Fibroblast of villous mesenchyme (primary cell): Measurements from ENCODE around the gene NFATC2. TPM values are rescaled to one million over a fixed set of nuclear protein-coding genes. Genes with fewer than 3 reads are reported as not detected.

ENCODE experiments used
- DNase-seq: peaks from one replicate; pipeline ENCODE4 v3.0.0-alpha.2; 2010; ENCODE audit warnings: low read depth
- H3K4me3 ChIP-seq: 2 replicates; pipeline ENCODE4 v1.5.1; 2011; ENCODE audit warnings: low read depth, mild to moderate bottlenecking, low read length
- total RNA-seq: library from RNA; depleted of rRNA; stranded (reverse); fragments of >200 nt; gene quantifications from 2 replicates; pipeline ENCODE4 v1.2.3, GENCODE V29; 2012
- TF ChIP-seq, protein P1 (sequence below): IDR thresholded peaks from 2 replicates; pipeline ENCODE4 v1.5.1; 2012; ENCODE audit warnings: low read depth, mild to moderate bottlenecking, low read length; ENCODE audit not compliant: insufficient read depth

Gene NFATC2
- total RNA-seq, 1 donor = under 0.01 TPM

DNA sequence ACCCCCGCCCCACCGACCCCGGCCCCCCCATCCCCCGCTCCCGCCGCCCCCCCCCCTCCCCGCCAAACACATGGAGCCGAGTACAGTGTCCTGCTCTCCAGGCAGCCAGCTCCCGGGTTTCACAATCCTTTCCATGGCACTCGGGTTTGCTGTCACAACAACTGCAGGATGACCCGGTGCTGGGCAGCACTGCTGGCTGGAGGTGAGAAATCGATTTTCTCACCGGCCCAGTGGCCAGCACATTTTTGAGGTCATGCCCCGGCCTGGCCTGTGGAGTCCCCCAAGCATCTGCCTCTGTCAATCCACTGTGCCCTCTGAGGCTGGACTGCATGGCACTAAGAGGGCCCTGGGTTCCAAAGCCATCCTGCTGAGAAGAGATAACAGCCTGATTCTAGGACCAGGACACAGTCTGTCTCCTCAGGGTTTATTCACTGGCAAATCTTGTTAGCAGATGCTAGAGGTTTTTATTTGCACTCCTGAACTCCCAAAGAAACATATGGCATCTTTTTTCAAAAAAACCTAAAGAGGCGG, 129.5 kb downstream of the NFATC2 start:
- H3K4me3 ChIP-seq = no peak overlapping the region
- DNase-seq = peak; percentile 27
- TF ChIP-seq, protein P1, sequence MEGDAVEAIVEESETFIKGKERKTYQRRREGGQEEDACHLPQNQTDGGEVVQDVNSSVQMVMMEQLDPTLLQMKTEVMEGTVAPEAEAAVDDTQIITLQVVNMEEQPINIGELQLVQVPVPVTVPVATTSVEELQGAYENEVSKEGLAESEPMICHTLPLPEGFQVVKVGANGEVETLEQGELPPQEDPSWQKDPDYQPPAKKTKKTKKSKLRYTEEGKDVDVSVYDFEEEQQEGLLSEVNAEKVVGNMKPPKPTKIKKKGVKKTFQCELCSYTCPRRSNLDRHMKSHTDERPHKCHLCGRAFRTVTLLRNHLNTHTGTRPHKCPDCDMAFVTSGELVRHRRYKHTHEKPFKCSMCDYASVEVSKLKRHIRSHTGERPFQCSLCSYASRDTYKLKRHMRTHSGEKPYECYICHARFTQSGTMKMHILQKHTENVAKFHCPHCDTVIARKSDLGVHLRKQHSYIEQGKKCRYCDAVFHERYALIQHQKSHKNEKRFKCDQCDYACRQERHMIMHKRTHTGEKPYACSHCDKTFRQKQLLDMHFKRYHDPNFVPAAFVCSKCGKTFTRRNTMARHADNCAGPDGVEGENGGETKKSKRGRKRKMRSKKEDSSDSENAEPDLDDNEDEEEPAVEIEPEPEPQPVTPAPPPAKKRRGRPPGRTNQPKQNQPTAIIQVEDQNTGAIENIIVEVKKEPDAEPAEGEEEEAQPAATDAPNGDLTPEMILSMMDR = no peak

DNA sequence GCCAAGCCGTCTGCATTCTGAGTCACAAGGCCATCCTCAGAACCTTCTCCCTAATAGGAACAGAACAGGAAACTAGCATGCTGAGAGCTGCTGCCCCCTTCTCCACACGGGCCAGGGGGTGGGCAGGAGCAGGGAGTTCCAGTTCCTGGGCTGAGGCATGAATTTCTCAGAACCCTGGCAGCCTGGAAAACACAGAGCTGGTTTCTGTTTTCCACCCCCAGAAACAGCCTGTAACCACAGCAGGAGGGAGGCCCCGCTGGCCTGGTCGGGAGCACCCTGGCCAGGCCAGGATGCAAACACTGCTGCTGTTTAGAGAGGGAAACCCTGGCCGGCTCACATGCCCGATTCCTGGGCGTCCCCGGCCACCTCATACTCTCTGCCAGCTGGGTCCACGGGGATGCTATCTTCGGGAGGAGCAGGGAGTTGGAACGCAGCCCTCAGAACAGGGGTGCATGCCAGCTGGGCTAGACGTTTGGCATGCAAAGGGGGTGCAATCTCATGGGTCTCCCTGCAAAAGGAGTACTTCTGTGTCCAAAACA, 130.1 kb downstream of the NFATC2 start:
- no peak overlapping the region for H3K4me3 ChIP-seq
- DNase-seq = peak; percentile 30
- TF ChIP-seq, protein P1 = no peak

DNA sequence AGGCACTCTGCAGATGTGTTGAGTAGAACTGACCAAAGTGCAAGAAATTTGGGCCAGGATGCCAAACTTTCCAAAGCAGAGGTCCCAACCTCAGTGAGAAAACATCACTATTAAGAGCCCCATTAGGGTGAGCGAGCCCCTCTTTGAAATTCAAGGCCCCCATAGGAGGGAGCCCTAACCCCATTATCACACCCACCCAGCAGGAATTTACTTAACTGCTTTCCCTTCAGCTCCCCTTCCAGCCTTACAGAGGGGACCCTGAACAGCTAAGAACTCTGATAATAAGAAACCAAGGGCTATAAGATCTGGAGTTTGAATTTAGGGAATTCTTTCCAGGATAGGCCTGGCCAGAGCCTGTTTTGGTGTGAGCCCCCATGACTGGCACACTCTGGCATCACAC, 130.6 kb downstream of the NFATC2 start:
- TF ChIP-seq, protein P1 = no peak
- no peak overlapping the region for H3K4me3 ChIP-seq
- DNase-seq = no peak

DNA sequence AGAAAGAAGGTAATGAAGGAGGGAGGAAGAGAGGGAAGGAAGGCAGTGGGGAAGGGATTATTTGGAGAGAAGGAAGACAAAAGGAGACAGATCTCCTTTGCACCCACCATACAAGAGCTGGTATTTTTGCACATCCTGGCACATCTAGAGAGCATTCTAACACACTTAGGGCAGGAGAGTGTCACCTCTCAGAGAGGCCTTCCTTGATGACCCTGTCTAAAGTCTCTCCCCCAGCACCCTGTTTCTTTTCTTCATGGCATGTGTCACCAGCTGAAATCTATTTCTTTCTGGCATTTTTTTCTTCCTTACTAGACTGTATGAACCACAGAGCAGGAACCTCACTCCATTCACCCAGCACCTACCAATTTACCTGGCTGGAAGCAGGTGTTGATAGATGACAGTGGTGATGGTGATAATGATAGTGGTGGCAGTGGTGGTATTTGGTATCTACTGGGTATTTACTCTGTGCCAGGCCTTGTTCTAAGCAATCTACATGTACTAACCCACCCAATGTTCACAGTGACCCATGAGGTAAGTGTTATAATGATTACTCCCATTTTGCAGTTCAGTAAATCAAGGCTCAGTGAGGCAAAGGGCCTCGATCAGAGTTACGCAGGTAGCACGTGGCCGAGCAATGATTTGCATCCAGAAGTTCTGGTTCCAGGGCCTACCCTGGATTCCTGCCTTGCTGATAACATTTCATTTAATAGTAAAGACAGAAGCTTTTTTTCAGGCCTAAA, 131.8 kb downstream of the NFATC2 start:
- TF ChIP-seq, protein P1 = no peak
- no peak overlapping the region for H3K4me3 ChIP-seq
- DNase-seq = no peak

DNA sequence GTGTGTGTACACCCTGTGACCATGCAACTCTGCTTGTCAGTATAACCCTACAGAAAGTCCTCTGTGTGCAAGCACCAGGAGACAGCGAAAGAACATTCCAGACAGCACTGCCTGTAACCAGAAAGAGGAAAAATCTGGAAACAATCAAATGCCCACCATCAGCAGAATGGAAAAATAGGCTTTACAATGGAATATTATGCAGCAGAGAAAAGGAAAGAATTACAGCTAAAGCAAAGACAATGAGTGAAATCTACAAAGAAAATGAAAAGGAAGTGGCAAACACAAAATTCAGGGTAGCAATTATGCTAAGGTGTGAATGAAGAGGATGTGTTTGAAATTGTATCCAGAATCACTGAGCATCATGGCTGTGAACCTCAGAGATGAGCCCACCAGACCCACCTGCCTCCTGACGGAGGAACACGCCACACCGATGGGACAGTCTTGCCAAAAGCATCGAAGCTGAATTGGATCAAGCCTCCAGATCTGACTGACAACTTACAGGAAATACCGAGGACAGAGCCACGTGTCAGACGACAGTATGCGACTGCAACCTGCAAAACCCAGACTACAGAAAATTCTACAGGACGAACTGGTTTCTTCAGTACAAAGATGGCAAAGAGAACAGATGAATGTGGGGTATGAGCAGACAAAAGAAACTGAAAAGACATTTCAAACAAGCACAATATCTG, 133.2 kb downstream of the NFATC2 start:
- DNase-seq = no peak
- H3K4me3 ChIP-seq = no peak overlapping the region
- TF ChIP-seq, protein P1 = no peak

DNA sequence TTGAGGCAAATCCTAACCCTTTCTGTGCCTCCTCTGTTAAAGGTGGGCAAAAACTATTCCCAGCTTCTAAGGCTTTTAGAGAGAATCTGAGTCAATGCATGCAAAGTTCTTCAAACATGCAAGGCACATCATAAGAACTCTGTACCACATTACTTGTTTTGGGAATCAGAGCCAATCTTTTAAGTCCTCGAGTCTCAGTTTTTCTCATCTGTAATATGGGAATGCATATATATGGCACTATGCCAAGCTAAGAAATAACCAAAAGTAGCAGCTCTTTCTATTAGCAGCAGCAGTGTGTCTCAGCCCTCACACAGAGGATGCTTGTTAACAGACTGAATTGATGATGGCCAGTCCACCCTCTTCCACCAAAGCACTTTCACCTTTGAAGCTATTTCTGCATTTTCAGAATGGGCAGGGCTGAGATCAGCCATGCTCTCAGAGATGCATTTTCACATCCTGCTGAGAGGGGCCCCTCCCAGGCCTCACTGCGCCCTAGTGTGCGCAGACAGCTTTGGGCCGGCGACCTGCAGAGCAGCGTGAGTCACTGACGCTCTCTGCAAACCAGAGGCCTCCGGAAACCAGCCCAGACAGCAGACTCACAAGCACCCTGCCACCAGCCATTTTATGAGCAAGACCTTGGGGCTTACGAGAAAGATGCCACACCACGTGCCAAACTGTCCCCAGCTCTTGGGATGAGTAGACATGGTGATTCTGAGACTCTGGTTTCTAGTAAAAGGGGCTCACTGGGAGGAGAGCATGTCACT, 138.0 kb downstream of the NFATC2 start:
- DNase-seq = peak; percentile 51

More for the DNA sequence above, 138.0 kb downstream of the NFATC2 start:
- TF ChIP-seq, protein P1 = no peak
- H3K4me3 ChIP-seq = no peak overlapping the region
